NCI-H510A treated with DMSO at 0.1 percent for 48 hours (cell line): ENCODE data around the gene ADAM8.
"Not testable (repeated sequence)": the region's sequence is repeated elsewhere in the genome, so short reads cannot be mapped to it uniquely, and the experiment has no call there.

Source experiments
- DNase-seq: peaks from one replicate; lab custom pipeline; 2025; lab: John Stamatoyannopoulos, UW

The ADAM8 gene

GRCh38 chr10:133231244-133231945, 45.3 kb downstream of the ADAM8 start:
- no peak for DNase-seq

- no peak for DNase-seq
Observed at GRCh38 chr10:133230387-133231195, 46.1 kb downstream of the ADAM8 start.

- no peak for DNase-seq
Observed at GRCh38 chr10:133230044-133230361, 46.7 kb downstream of the ADAM8 start, which contains the start of gene UTF1. Gene UTF1 (plus strand): TSS chr10:133230217. CDS start chr10:133230289, 72 bp downstream.

GRCh38 chr10:133229265-133230043, 47.2 kb downstream of the ADAM8 start:
- no peak for DNase-seq

GRCh38 chr10:133227256-133227655, 49.4 kb downstream of the ADAM8 start:
- no peak for DNase-seq

GRCh38 chr10:133226251-133226808, 50.3 kb downstream of the ADAM8 start:
- no peak for DNase-seq

- no peak for DNase-seq
Observed at GRCh38 chr10:133225707-133226191, 50.9 kb downstream of the ADAM8 start.

- no peak for DNase-seq
Observed at GRCh38 chr10:133224756-133225372, 51.8 kb downstream of the ADAM8 start.

GRCh38 chr10:133224076-133224475, 52.6 kb downstream of the ADAM8 start:
- DNase-seq, result no peak

- DNase-seq, result not testable (repeated sequence)
Observed at GRCh38 chr10:133221756-133222155, 54.9 kb downstream of the ADAM8 start.

GRCh38 chr10:133221331-133221730, 55.3 kb downstream of the ADAM8 start:
- no peak for DNase-seq

- no peak for DNase-seq
Observed at GRCh38 chr10:133219782-133220181, 56.9 kb downstream of the ADAM8 start.

GRCh38 chr10:133218891-133219290, 57.8 kb downstream of the ADAM8 start:
- DNase-seq, result no peak

- no peak for DNase-seq
Observed at GRCh38 chr10:133217800-133218589, 58.7 kb downstream of the ADAM8 start.

GRCh38 chr10:133216776-133217175, 59.9 kb downstream of the ADAM8 start:
- no peak for DNase-seq

- no peak for DNase-seq
Observed at GRCh38 chr10:133215586-133215985, 61.1 kb downstream of the ADAM8 start.

- DNase-seq, result no peak
Observed at GRCh38 chr10:133214468-133215410, 61.9 kb downstream of the ADAM8 start.

GRCh38 chr10:133213641-133214467, 62.8 kb downstream of the ADAM8 start:
- DNase-seq, result no peak
